GM13976 (cell line): ENCODE results near the gene ARHGEF5.

Experiments used
- DNase-seq: peaks from one replicate; pipeline ENCODE4 v3.0.0; 2012; ENCODE audit warnings: low spot score
- CTCF ChIP-seq: IDR thresholded peaks from 2 replicates; pipeline ENCODE4 v1.5.1; 2012; ENCODE audit warnings: borderline replicate concordance, mild to moderate bottlenecking; ENCODE audit not compliant: insufficient read depth; ENCODE audit errors: extremely low read depth, missing control alignments, control extremely low read depth
- in situ Hi-C: fragments of 300-500 bp; cut with MboI; formaldehyde crosslinking; loops from one replicate; pipeline ENCODE4 v1.12.0; 2022; ENCODE audit warnings: low sequenced_read_pairs, mixed read lengths, inconsistent platforms; ENCODE audit not compliant: unreplicated experiment

The ARHGEF5 gene

GRCh38 chr7:144390481-144390880, 35.3 kb downstream of the ARHGEF5 start:
- in situ Hi-C loops, result no loop called here
- TF ChIP-seq CTCF, result no peak

DNA sequence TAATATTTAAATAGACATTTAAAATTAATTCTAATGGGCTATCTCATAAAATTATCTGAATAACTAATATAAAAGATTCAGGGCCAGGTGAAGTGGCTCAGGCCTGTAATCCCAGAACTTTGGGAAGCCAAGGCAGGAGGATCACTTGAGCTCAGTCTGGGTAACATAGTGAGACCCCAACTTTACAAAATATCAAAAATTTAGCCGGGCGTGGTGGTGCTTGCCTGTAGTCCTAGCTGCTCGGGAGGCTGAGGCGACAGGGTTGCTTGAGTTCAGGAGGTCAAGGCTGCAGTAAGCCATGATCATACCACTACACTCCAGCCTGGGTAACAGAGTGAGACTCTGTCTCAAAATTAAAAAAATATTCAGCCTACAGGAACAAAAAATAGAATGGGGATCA, 35.8 kb downstream of the ARHGEF5 start:
- in situ Hi-C loops, result no loop called here
- no peak for TF ChIP-seq CTCF

More at GRCh38 chr7:144390481-144390880, 35.3 kb downstream of the ARHGEF5 start:
- DNase-seq, result no peak

GRCh38 chr7:144391823-144392255, 36.6 kb downstream of the ARHGEF5 start:
- peak; percentile 65 for DNase-seq
- peak; percentile 36 for TF ChIP-seq CTCF
- in situ Hi-C loops, result no loop called here

More for the DNA sequence above, 35.8 kb downstream of the ARHGEF5 start:
- DNase-seq, result no peak

GRCh38 chr7:144397086-144397485, 41.9 kb downstream of the ARHGEF5 start:
- in situ Hi-C loops, result no loop called here
- DNase-seq, result no peak
- TF ChIP-seq CTCF, result no peak

DNA sequence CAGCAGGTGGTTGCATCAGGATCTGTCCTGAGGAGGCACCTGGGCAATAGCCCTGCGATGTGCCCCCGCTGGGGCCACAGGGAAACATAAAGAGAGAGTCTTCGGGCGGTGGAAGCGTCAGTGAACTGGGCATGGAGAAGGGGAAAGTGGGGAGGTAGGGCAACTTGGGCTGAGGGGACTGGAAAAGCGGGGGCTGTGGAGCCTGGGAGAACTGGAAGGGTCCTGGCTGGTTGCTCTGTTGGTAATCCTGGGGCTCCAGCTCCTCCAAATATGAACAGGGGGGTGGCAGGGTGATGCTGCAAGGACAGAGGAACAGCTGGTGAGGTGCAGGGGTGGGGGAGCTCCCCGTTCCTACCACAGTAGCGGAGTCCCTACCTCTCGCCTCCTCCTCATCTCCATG, 43.1 kb downstream of the ARHGEF5 start:
- no peak for DNase-seq
- TF ChIP-seq CTCF, result no peak
- in situ Hi-C loops, result no loop called here

DNA sequence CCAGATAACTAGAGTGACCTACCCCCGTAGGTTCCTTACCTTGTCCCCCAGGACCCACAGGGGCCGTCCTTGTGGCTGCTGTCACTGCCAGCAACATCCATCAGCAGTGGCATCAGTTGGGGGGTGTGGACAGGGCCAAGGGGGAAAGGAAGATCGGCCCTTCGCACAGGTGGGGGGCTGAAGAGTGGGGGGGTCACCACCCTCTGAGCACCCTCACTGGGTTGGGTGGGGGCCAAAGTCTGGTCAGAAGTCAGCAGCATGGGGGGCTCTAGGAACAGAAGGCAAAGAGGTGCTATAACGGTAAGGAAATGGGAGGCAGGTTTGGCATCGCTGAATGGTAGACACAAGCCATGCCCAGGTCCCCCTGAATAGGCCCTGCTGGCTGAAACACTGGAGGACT, 43.7 kb downstream of the ARHGEF5 start:
- in situ Hi-C loops, result no loop called here
- no peak for TF ChIP-seq CTCF
- DNase-seq, result no peak

DNA sequence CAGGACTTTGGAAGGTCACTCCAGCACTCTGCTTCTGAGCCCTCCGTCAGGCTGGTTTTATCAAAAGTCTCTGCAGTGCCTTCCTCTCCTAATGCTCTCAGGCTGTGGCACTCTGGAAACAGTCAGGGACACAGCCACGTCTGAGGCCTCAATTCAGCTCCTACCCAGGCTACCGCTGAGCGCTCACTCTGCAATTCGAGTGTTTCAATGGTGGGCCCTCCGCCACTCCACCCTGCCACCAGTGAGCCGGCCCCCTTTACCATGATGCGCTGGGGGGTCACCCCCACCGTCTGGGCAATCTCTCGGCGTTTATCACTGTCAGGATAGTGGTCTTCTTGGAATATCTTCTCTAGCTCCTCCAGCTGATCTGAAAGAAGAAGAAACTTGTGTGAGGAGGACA, 44.7 kb downstream of the ARHGEF5 start:
- TF ChIP-seq CTCF, result no peak
- DNase-seq, result no peak
- in situ Hi-C loops, result no loop called here
